DMS79 (cell line): ENCODE data around the gene SLC15A4.

Source experiments
- DNase-seq: peaks from one replicate; lab custom pipeline; 2025; lab: John Stamatoyannopoulos, UW

The SLC15A4 gene

GRCh38 chr12:128754275-128754674, 69.5 kb downstream of the SLC15A4 start:
- no peak for DNase-seq

DNA sequence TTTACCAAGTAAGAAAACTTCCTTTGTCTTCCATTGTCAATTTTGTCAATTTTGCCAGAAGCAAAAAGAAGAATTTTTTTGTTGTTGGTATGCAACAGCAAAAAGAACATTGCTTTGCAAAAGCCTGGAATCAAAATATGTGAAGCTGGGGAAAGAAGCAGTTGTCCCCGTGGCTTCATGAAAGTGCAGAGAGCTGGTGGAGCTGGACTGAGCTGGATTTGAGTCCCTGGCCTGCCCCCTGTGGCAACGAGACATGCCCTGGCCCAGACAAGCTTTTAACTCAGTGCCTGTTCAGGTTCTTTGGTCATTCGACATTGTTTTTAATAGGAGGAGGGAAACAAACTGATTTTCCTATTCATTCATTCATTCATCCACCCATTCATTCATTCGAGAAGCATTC, 70.3 kb downstream of the SLC15A4 start:
- no peak for DNase-seq

GRCh38 chr12:128752386-128752785, 71.4 kb downstream of the SLC15A4 start:
- no peak for DNase-seq

GRCh38 chr12:128747441-128747840, 76.3 kb downstream of the SLC15A4 start:
- no peak for DNase-seq

- DNase-seq = no peak
These were observed 77.7 kb downstream of the SLC15A4 start for GRCh38 chr12:128745772-128746689.

- no peak for DNase-seq
These were observed 79.8 kb downstream of the SLC15A4 start for GRCh38 chr12:128743916-128744315.
